Hematopoietic multipotent progenitor cell treated with erythropoietin and hydrocortisone succinate and interleukin-3 and kit ligand, for 17 days (in vitro differentiated cells): ENCODE results near the gene CEP192.
A peak's percentile ranks its signal among the peaks of the same experiment; 100 is the strongest.
"Not testable (repeated sequence)": the region's sequence is repeated elsewhere in the genome, so short reads cannot be mapped to it uniquely, and the experiment has no call there.

Experiments
- DNase-seq: peaks from one replicate; pipeline ENCODE4 v3.0.0-alpha.2; 2015; ENCODE audit warnings: low spot score

Gene CEP192, protein sequence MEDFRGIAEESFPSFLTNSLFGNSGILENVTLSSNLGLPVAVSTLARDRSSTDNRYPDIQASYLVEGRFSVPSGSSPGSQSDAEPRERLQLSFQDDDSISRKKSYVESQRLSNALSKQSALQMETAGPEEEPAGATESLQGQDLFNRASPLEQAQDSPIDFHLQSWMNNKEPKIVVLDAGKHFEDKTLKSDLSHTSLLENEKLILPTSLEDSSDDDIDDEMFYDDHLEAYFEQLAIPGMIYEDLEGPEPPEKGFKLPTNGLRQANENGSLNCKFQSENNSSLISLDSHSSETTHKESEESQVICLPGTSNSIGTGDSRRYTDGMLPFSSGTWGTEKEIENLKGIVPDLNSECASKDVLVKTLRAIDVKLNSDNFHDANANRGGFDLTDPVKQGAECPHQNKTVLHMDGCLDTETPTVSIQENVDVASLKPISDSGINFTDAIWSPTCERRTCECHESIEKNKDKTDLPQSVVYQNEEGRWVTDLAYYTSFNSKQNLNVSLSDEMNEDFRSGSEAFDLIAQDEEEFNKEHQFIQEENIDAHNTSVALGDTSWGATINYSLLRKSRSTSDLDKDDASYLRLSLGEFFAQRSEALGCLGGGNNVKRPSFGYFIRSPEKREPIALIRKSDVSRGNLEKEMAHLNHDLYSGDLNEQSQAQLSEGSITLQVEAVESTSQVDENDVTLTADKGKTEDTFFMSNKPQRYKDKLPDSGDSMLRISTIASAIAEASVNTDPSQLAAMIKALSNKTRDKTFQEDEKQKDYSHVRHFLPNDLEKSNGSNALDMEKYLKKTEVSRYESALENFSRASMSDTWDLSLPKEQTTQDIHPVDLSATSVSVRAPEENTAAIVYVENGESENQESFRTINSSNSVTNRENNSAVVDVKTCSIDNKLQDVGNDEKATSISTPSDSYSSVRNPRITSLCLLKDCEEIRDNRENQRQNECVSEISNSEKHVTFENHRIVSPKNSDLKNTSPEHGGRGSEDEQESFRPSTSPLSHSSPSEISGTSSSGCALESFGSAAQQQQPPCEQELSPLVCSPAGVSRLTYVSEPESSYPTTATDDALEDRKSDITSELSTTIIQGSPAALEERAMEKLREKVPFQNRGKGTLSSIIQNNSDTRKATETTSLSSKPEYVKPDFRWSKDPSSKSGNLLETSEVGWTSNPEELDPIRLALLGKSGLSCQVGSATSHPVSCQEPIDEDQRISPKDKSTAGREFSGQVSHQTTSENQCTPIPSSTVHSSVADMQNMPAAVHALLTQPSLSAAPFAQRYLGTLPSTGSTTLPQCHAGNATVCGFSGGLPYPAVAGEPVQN (N-terminal part only)

GRCh38 chr18:12990967-12991820 lies at the start of gene CEP192:
CEP192 (plus strand) TSS chr18:12991362; CDS start chr18:12999425, 8,063 bp downstream.
- DNase-seq: peak; percentile 97

- DNase-seq: no peak
Measured at GRCh38 chr18:12943215-12943614, 47.9 kb upstream of the CEP192 start.

- no peak for DNase-seq
Measured at GRCh38 chr18:12944709-12945108, 46.5 kb upstream of the CEP192 start.

DNA sequence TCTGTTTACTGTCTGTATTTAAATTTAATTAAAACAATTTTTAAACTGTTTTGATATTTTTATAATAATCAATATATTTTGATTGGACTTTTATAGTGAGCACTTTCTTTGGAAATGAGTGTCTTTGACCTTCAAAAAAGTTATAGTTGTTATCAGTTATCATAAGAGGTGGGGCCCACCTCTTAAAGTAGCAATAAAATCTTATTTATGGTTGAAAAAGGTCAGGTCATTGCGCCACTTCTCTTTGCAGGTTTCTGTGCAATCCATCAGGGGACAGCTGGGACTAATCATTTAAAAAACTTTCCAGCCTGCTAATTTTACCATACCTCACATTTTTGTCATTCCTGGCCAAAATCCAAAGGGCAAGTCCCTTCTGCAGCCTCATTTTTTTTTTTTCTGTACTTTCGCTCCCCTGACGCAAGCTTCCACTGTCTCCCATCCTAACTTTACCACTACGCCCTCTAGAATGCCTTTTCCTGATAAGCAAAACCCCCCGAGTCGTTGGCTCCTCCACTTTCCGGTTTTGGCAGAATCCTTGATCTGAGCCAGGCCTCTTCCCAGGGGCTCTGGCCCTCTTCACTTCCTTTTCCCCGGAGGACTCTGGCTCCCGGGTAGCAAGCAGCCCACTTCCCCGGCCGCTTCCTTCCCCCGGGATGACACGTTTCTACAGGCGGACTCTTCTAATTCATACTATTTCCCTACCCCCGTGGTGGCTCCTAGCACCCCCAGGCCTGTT lies 44.4 kb upstream of the CEP192 start:
- peak; percentile 70 for DNase-seq

DNA sequence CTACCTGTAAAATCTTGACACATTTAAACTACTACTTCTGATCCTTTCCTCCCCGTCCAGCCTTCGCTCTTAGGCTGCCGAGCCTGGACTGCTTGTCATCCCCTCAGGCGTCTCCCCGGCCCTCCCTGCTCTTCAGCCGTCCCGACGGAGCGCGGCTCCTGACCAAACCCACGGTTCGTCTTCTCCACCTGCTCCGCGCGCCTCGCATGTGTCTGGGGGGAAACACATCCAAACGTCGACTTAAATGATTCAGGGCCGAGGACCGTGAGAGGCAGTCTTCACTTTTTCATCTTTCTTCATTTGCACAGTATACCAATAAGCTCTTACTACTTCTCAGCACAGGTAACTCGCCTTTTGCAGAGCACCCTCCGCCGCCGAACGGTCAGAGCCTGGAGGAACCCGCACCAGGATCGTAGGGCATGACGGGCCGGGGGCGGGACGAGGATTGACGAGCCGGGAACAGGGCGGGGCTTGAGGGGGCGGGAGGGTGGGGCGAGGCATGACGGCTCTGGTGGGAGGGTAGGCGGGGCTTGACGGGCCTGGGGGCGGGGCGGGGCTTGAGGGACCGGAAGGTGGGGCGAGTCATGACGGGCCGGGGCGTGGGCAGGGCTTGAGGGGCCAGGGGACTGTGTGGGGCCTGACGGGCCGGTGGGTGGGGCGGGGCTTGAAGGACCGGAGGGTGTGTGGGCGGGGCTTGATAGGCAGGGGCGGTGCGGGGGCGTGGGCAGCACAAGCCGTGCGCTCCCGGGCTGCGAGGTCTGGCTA lies 43.7 kb upstream of the CEP192 start, which contains the start of gene SEH1L:
Gene SEH1L (plus strand): TSS at position 727 of the 765 bp plus-strand sequence. CDS start 111 bp downstream, outside the sequence.
- peak; percentile 95 for DNase-seq

GRCh38 chr18:12948050-12948804 lies 42.9 kb upstream of the CEP192 start:
- DNase-seq: no peak

DNA sequence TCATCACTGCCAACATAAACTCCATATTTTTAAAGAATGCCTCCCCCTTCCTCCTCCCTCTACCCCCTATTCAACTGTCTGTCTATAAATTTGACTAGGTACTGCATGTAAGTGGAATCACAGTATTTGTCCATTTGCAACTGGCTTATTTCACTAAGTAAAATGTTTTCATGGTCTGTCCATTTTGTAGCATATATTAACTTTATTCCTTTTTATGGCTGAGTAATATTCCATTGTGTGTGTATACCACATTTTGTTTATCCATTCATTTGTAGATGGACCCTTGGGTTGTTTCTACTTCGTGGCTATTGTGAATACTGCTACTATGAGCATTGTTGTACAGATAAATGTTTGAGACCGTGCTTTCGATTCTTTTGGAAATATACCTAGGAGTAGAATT lies 32.7 kb upstream of the CEP192 start:
- DNase-seq: no peak

DNA sequence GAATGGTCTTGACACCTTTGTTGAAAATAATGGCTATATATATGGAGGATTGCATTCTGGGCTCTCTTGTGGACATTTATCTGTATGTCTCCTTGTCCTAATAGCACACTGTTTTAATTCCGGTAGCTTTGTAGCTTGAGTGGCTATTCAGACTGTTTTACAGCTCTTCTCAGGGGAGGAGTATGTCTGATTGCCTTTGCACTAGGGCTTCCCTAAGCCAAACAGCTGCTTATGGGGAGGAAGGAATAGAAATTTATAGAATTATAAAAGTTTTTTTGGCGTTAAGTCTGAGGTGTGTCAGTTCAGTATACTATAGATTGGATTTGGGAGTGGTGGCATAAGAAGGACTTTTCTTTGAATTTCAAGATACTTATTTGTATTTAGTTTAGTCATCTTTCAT lies 30.8 kb upstream of the CEP192 start:
- no peak for DNase-seq

- peak; percentile 41 for DNase-seq
Measured at GRCh38 chr18:12960853-12961397, 30.2 kb upstream of the CEP192 start.

DNA sequence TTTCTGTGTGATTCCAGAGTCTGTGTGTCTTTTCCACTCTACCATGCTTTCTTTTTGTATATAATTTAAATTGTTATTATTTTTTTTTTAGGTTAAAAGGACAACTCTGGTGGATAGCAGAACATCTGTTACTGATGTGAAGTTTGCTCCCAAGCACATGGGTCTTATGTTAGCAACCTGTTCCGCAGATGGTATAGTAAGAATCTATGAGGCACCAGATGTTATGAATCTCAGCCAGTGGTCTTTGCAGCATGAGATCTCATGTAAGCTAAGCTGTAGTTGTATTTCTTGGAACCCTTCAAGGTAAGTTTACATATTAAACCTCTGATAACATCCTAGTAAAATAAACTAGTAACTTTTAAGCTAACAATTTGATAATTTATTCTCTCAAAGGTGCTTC lies 28.1 kb upstream of the CEP192 start:
- DNase-seq: no peak

- DNase-seq: no peak
Measured at GRCh38 chr18:12968115-12968514, 23.0 kb upstream of the CEP192 start.

GRCh38 chr18:12968619-12969018 lies 22.5 kb upstream of the CEP192 start:
- DNase-seq: no peak

GRCh38 chr18:12973562-12974213 lies 17.5 kb upstream of the CEP192 start:
- DNase-seq: no peak

- DNase-seq: no peak
Measured at GRCh38 chr18:12975488-12975887, 15.7 kb upstream of the CEP192 start.

- no peak for DNase-seq
Measured at GRCh38 chr18:12976305-12976704, 14.9 kb upstream of the CEP192 start.

DNA sequence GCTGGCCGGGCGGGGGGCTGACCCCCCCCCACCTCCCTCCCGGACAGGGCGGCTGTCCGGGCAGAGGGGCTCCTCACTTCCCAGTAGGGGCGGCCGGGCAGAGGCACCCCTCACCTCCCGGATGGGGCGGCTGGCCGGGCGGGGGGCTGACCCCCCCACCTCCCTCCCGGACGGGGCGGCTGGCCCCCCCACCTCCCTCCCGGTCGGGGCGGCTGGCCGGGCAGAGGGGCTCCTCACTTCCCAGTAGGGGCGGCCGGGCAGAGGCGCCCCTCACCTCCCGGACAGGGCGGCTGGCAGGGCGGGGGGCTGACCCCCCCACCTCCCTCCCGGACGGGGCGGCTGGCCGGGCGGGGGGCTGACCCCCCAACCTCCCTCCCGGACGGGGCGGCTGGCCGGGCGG lies 11.1 kb upstream of the CEP192 start:
- DNase-seq: not testable (repeated sequence)

DNA sequence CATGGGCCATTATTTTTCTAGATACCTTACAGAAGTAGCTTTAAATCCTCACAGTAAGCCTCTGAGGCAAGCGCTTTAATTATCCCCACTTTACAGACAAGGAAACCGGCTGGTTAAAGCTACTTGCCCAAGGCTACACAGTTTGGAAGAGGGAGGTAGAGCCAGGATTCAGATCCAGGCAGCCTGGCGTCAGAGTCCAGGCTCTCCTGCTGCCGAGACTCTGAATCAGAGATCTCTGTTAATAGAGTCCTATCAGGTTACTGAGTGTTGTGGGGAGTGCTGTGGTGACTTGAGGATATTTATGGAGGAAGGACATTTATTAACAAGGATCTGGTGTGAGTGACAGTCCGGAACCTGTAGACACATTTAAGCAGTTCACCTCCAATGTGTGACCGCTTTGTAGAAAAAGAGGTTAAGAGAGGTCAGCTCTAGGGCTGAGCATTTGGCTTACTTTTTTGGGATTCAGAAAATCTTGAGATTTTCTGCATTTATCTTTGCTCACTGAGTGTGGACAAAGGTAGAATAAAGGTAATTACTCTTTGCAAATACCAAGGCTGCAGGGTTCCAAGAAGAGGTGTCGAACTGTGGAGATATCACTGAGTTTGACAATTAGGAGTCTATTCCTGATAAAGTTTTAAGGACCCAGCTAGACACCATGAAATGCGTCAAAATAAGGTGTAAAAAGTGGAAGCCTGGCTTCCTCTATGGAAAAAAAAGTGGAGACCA lies 1.6 kb upstream of the CEP192 start:
- no peak for DNase-seq
